Testis (tissue), 2 donors: ENCODE measurements around the gene SLC38A3.

ENCODE experiments used
- POLR2A ChIP-seq: fragments of 450-650 bp; IDR thresholded peaks from one replicate; pipeline ENCODE4 v1.6.1; 2017; ENCODE audit warnings: antibody characterized with exemption, mild to moderate bottlenecking, moderate library complexity
- TF ChIP-seq, protein P1 (sequence below), 3 experiments: fragments of 450-650 bp in 2 of 3; fragments of 200-600 bp in 1 of 3; sonication (generic) in 1 of 3; IDR thresholded peaks; one replicate each; pipeline ENCODE4 v1.5.1; 2016 to 2019; ENCODE audit warnings: antibody characterized with exemption in 3 of 3, mild to moderate bottlenecking in 2 of 3, moderate library complexity in 1 of 3

DNA sequence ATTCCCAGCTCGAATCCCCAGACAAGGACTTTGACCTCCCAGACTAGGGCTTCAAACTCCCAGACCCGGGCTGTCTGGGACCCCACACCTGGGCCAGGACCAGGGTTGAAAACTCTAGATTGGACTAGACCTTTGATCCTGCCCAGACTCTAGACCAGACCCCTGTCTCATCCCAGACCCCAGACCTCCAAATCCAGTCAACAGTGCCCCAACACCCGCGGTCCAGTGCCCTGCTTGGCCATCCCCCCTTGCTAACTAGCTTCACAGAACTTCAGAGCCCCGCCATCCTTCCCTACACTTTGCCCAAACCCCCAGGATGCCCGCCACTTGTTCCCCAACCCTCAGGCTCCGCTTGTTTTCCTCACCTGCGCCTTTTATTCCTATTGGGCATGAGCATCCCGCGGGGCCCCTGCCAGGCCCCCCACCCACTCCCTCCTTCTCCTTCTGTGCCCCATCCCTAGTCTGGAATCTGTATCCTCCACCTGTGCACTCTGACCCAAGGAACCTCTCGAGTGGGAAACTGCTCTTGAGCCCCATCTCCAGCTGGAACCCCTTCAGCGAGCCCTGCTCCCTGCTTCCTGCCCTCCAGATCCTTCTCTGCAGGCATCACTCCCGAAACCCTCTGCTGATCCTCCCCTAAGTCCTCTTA, 31.5 kb downstream of the SLC38A3 start:
- TF ChIP-seq POLR2A = no peak
- TF ChIP-seq, protein P1, sequence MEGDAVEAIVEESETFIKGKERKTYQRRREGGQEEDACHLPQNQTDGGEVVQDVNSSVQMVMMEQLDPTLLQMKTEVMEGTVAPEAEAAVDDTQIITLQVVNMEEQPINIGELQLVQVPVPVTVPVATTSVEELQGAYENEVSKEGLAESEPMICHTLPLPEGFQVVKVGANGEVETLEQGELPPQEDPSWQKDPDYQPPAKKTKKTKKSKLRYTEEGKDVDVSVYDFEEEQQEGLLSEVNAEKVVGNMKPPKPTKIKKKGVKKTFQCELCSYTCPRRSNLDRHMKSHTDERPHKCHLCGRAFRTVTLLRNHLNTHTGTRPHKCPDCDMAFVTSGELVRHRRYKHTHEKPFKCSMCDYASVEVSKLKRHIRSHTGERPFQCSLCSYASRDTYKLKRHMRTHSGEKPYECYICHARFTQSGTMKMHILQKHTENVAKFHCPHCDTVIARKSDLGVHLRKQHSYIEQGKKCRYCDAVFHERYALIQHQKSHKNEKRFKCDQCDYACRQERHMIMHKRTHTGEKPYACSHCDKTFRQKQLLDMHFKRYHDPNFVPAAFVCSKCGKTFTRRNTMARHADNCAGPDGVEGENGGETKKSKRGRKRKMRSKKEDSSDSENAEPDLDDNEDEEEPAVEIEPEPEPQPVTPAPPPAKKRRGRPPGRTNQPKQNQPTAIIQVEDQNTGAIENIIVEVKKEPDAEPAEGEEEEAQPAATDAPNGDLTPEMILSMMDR (IDR thresholded peaks at IDR 0.05) = no peak
